ENCODE results near the gene CTNNBIP1. TPM values are rescaled to one million over a fixed set of nuclear protein-coding genes. Genes with fewer than 3 reads are reported as not detected.

CTNNBIP1 gene
- polyA plus RNA-seq, 1 donor (not counting 4 experiments of a cell fraction or from before 2014, with no cell fraction given): 92.3 TPM

GRCh38 chr1:9942399-9942938 lies 32.4 kb upstream of the CTNNBIP1 start:
- Histone ChIP-seq H2AFZ (ENCODE audit: control insufficient read depth, low read length) (peak overlapping the region; percentile 77), H3K79me2 (ENCODE audit: control insufficient read depth, insufficient read depth, low read length) (peaks cover 14% of the 10 kb centered on the region), H3K9ac (ENCODE audit: control insufficient read depth, extremely low read depth, insufficient read depth, low read length) (peak overlapping the region; percentile 94), H3K27me3 (ENCODE audit: control insufficient read depth, extremely low read depth, insufficient read depth, low read length) (no peaks in the 10 kb centered on the region), H3K4me1 (ENCODE audit: control insufficient read depth, extremely low read depth, insufficient read depth, low read length) (peaks cover 9% of the 10 kb centered on the region), H3K27ac (ENCODE audit: control insufficient read depth, insufficient read depth, low read length) (peak overlapping the region; percentile 92), H3K4me2 (ENCODE audit: control insufficient read depth, extremely low read depth, insufficient read depth, low read depth, low read length) (peak overlapping the region; percentile 80), H3K9me3 (ENCODE audit: control insufficient read depth, low read depth, low read length) (no peaks in the 10 kb centered on the region), H3K4me3 (ENCODE audit: control insufficient read depth in 2 of 3, extremely low read depth in 1 of 3, insufficient read depth in 2 of 3, low read depth in 1 of 3, low read length in 3 of 3) (peak overlapping the region; percentile 70 to 98 (median 77)), H4K20me1 (ENCODE audit: control insufficient read depth, extremely low read depth, insufficient read depth, low read length) (no peaks in the 10 kb centered on the region), H3K9me1 (ENCODE audit: control insufficient read depth, extremely low read depth, insufficient read depth, low read length) (no peaks in the 10 kb centered on the region), H3K36me3 (ENCODE audit: control insufficient read depth in 2 of 2, extremely low read depth in 1 of 2, insufficient read depth in 2 of 2, low read length in 2 of 2) (peaks cover 2 to 3% of the 10 kb centered on the region in 2 experiments)
- dilution Hi-C loops (cut with MboI; ENCODE audit: extremely low pct_ligation_motif_present, low sequenced_read_pairs): no loop called here
- FAIRE-seq (no peak), DNase-seq (ENCODE audit: low read depth, low spot score) (no peak)
- TF ChIP-seq CTCF (optimal IDR thresholded peaks at IDR 0.05 in 1 of 3, IDR thresholded peaks at IDR 0.05 in 1 of 3, conservative IDR thresholded peaks at IDR 0.05 in 1 of 3; ENCODE audit: extremely low read depth in 1 of 3, insufficient read depth in 2 of 3, low read length in 3 of 3) (peak; percentile 31 to 61 (median 43)), EZH2 (IDR thresholded peaks at IDR 0.05; ENCODE audit: low read length) (no peak)

GRCh38 chr1:9929431-9930385 lies 19.6 kb upstream of the CTNNBIP1 start:
- dilution Hi-C loops (cut with MboI; ENCODE audit: extremely low pct_ligation_motif_present, low sequenced_read_pairs): no loop called here
- H3K27ac ChIP-seq (ENCODE audit: control insufficient read depth, insufficient read depth, low read length): no peak overlapping the region
- DNase-seq (ENCODE audit: low read depth, low spot score) (no peak), FAIRE-seq (no peak)
- no peaks in the 10 kb centered on the region for H4K20me1 ChIP-seq (ENCODE audit: control insufficient read depth, extremely low read depth, insufficient read depth, low read length)
- H3K4me3 ChIP-seq (ENCODE audit: control insufficient read depth in 2 of 3, extremely low read depth in 1 of 3, insufficient read depth in 2 of 3, low read depth in 1 of 3, low read length in 3 of 3): no peak overlapping the region
- H3K9me1 ChIP-seq (ENCODE audit: control insufficient read depth, extremely low read depth, insufficient read depth, low read length): no peaks in the 10 kb centered on the region
- H3K27me3 ChIP-seq (ENCODE audit: control insufficient read depth, extremely low read depth, insufficient read depth, low read length): no peaks in the 10 kb centered on the region
- H3K4me2 ChIP-seq (ENCODE audit: control insufficient read depth, extremely low read depth, insufficient read depth, low read depth, low read length): no peak overlapping the region
- H3K79me2 ChIP-seq (ENCODE audit: control insufficient read depth, insufficient read depth, low read length): no peaks in the 10 kb centered on the region
- H3K4me1 ChIP-seq (ENCODE audit: control insufficient read depth, extremely low read depth, insufficient read depth, low read length): no peaks in the 10 kb centered on the region
- H3K9ac ChIP-seq (ENCODE audit: control insufficient read depth, extremely low read depth, insufficient read depth, low read length): no peak overlapping the region
- TF ChIP-seq EZH2 (IDR thresholded peaks at IDR 0.05; ENCODE audit: low read length): no peak
- no peak for TF ChIP-seq CTCF (optimal IDR thresholded peaks at IDR 0.05 in 1 of 3, IDR thresholded peaks at IDR 0.05 in 1 of 3, conservative IDR thresholded peaks at IDR 0.05 in 1 of 3; ENCODE audit: extremely low read depth in 1 of 3, insufficient read depth in 2 of 3, low read length in 3 of 3)
- peaks cover 0 to 4% of the 10 kb centered on the region in 2 experiments for H3K36me3 ChIP-seq (ENCODE audit: control insufficient read depth in 2 of 2, extremely low read depth in 1 of 2, insufficient read depth in 2 of 2, low read length in 2 of 2)
- H3K9me3 ChIP-seq (ENCODE audit: control insufficient read depth, low read depth, low read length): no peaks in the 10 kb centered on the region
- H2AFZ ChIP-seq (ENCODE audit: control insufficient read depth, low read length): no peak overlapping the region

Data from keratinocyte (primary cell).